PC-3 (cell line): ENCODE results near the gene D2HGDH.

ENCODE experiments used
- CTCF ChIP-seq: fragments of 300-600 bp; sonication (generic); conservative IDR thresholded peaks from 2 replicates; pipeline ENCODE4 v1.5.1; 2017; ENCODE audit warnings: antibody characterized with exemption, low read depth, mild to moderate bottlenecking, low read length
- EZH2 ChIP-seq: fragments of 300-600 bp; sonication (generic); IDR thresholded peaks from one replicate; pipeline ENCODE4 v1.6.1; 2017; ENCODE audit warnings: antibody characterized with exemption, mild to moderate bottlenecking, low read length; ENCODE audit not compliant: unreplicated experiment
- EZH2phosphoT487 ChIP-seq: fragments of 300-600 bp; sonication (generic); IDR thresholded peaks from 2 replicates; pipeline ENCODE4 v1.6.1; 2018; ENCODE audit warnings: mild to moderate bottlenecking, antibody characterized with exemption, low read length, borderline replicate concordance

GRCh38 chr2:241808051-241808720 is 73.8 kb downstream of the D2HGDH start:
- TF ChIP-seq CTCF = no peak
- no peak for TF ChIP-seq EZH2phosphoT487
- TF ChIP-seq EZH2 = no peak
